ENCODE data around the gene PDSS2. TPM values are rescaled to one million over a fixed set of nuclear protein-coding genes. Genes with fewer than 3 reads are reported as not detected.

The PDSS2 gene
- total and polyA plus RNA-seq, 2 donors (not counting 1 experiment from before 2014, with no cell fraction given), result 16.9 to 17.0 TPM

DNA sequence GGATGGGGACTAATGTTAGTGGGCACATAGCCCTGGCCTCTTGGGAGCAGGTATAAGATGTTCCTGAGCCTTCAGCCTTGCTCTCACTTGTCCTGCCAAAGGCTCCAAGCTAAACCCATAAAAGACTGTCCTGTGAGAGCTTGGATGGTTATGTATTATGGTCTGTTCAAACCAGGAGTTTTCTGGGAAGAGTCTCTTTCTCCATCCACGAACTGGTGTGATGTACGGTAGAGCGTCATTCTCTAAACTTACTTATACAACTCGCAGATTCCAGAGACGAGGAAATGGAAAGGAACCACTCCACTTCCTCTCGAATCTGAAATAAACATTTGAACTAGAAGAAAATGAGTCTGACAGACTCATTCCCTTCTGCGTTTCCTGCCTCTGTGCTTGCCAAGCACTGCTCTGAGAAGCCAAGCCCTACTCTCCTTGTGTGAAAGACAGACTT lies 35.9 kb upstream of the PDSS2 start:
- peak overlapping the region; percentile 5 for H2AFZ ChIP-seq (ENCODE audit: insufficient read depth, low read depth, low read length, poor library complexity, severe bottlenecking)
- no peaks in the 10 kb centered on the region for H3K27me3 Mint-ChIP-seq
- H3K4me2 ChIP-seq (replicated peaks; ENCODE audit: low read depth, low read length, poor library complexity, severe bottlenecking), result no peak overlapping the region
- no peak overlapping the region for H3K4me3 Mint-ChIP-seq
- ChIA-PET CTCF (no interaction called here), POLR2A (no interaction called here)
- no peak overlapping the region for H3K9ac ChIP-seq (ENCODE audit: low read length)
- no peaks in the 10 kb centered on the region for H3K79me2 ChIP-seq (ENCODE audit: control insufficient read depth, insufficient read depth, low read length)
- TF ChIP-seq, protein P1, sequence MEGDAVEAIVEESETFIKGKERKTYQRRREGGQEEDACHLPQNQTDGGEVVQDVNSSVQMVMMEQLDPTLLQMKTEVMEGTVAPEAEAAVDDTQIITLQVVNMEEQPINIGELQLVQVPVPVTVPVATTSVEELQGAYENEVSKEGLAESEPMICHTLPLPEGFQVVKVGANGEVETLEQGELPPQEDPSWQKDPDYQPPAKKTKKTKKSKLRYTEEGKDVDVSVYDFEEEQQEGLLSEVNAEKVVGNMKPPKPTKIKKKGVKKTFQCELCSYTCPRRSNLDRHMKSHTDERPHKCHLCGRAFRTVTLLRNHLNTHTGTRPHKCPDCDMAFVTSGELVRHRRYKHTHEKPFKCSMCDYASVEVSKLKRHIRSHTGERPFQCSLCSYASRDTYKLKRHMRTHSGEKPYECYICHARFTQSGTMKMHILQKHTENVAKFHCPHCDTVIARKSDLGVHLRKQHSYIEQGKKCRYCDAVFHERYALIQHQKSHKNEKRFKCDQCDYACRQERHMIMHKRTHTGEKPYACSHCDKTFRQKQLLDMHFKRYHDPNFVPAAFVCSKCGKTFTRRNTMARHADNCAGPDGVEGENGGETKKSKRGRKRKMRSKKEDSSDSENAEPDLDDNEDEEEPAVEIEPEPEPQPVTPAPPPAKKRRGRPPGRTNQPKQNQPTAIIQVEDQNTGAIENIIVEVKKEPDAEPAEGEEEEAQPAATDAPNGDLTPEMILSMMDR (IDR thresholded peaks at IDR 0.05), result no peak
- TF ChIP-seq EZH2 (IDR thresholded peaks at IDR 0.05; ENCODE audit: borderline replicate concordance, insufficient read depth, low read depth, low read length, poor library complexity, severe bottlenecking), result no peak
- intact Hi-C loops (cut with micrococcal nuclease), result loop anchor here (10.0 kb wide), 1 partner anchor 350 kb away; no protein-coding TSS in a partner anchor
- H3K4me1 Mint-ChIP-seq, result peaks cover 17% of the 10 kb centered on the region
- no peak for ATAC-seq (ENCODE audit: low read depth)
- no peaks in the 10 kb centered on the region for H3K36me3 ChIP-seq (replicated peaks in 1 of 2; ENCODE audit: control extremely low read depth in 1 of 2, control insufficient read depth in 1 of 2, extremely low read depth in 1 of 2, insufficient read depth in 2 of 2, low read length in 1 of 2)
- H3K27ac Mint-ChIP-seq, result no peak overlapping the region
- H3K4me1 ChIP-seq (ENCODE audit: control insufficient read depth in 2 of 2, insufficient read depth in 2 of 2, low read length in 2 of 2), result peaks cover 15 to 23% of the 10 kb centered on the region in 2 donors
- H3K27me3 ChIP-seq (replicated peaks in 1 of 4; ENCODE audit: control extremely low read depth in 1 of 4, control insufficient read depth in 3 of 4, insufficient read depth in 4 of 4, low read length in 3 of 4), result peaks cover 5 to 41% (median 30%) of the 10 kb centered on the region in 4 experiments
- no peak overlapping the region for H3K4me3 ChIP-seq (ENCODE audit: control extremely low read depth in 1 of 5, extremely low read depth in 1 of 5, insufficient read depth in 1 of 5, low read depth in 2 of 5, low read length in 4 of 5)
- WGBS (ENCODE audit: insufficient coverage), result 30% methylated on average over 7 of the region's 7 CpGs
- no peak for DNase-seq
- no peak overlapping the region for H3K27ac ChIP-seq (ENCODE audit: low read length in 2 of 2)
- H3K9me3 ChIP-seq (ENCODE audit: control extremely low read depth in 1 of 3, control insufficient read depth in 2 of 3, insufficient read depth in 1 of 3, low read length in 2 of 3), result no peaks in the 10 kb centered on the region
- H4K20me1 ChIP-seq (ENCODE audit: control insufficient read depth, insufficient read depth, low read length, poor library complexity, severe bottlenecking), result no peaks in the 10 kb centered on the region
- no peaks in the 10 kb centered on the region for H3K9me3 Mint-ChIP-seq (ENCODE audit: insufficient read depth)

- WGBS (ENCODE audit: insufficient coverage), result 47% methylated on average over 8 of the region's 12 CpGs
- no peak for ATAC-seq (ENCODE audit: low read depth)
- CTCF ChIA-PET, result interaction anchor here (2.0 kb wide), 1 partner anchor 34 kb away, joined by 6 read pairs; the partner anchor contains the start of gene PDSS2
- Histone ChIP-seq H3K9ac (ENCODE audit: low read length) (no peak overlapping the region), H3K9me3 (ENCODE audit: control extremely low read depth in 1 of 3, control insufficient read depth in 2 of 3, insufficient read depth in 1 of 3, low read length in 2 of 3) (peaks cover 0 to 9% (median 0%) of the 10 kb centered on the region in 3 donors), H3K4me3 (ENCODE audit: control extremely low read depth in 1 of 5, extremely low read depth in 1 of 5, insufficient read depth in 1 of 5, low read depth in 2 of 5, low read length in 4 of 5) (no peak overlapping the region), H3K27me3 (replicated peaks in 1 of 4; ENCODE audit: control extremely low read depth in 1 of 4, control insufficient read depth in 3 of 4, insufficient read depth in 4 of 4, low read length in 3 of 4) (peaks cover 5 to 54% (median 34%) of the 10 kb centered on the region in 4 experiments), H4K20me1 (ENCODE audit: control insufficient read depth, insufficient read depth, low read length, poor library complexity, severe bottlenecking) (no peaks in the 10 kb centered on the region), H3K27ac (ENCODE audit: low read length in 2 of 2) (no peak overlapping the region), H3K4me1 (ENCODE audit: control insufficient read depth in 2 of 2, insufficient read depth in 2 of 2, low read length in 2 of 2) (peaks cover 26 to 33% of the 10 kb centered on the region in 2 donors), H3K36me3 (replicated peaks in 1 of 2; ENCODE audit: control extremely low read depth in 1 of 2, control insufficient read depth in 1 of 2, extremely low read depth in 1 of 2, insufficient read depth in 2 of 2, low read length in 1 of 2) (no peaks in the 10 kb centered on the region), H2AFZ (ENCODE audit: insufficient read depth, low read depth, low read length, poor library complexity, severe bottlenecking) (no peak overlapping the region), H3K79me2 (ENCODE audit: control insufficient read depth, insufficient read depth, low read length) (no peaks in the 10 kb centered on the region), H3K4me2 (replicated peaks; ENCODE audit: low read depth, low read length, poor library complexity, severe bottlenecking) (no peak overlapping the region)
- Mint-ChIP-seq H3K27ac (no peak overlapping the region), H3K4me3 (no peak overlapping the region), H3K27me3 (peaks cover 7% of the 10 kb centered on the region), H3K9me3 (ENCODE audit: insufficient read depth) (no peaks in the 10 kb centered on the region), H3K4me1 (peaks cover 25% of the 10 kb centered on the region)
- peak; percentile 19 for DNase-seq
- POLR2A ChIA-PET, result no interaction called here
- intact Hi-C loops (cut with micrococcal nuclease), result loop anchor here (5.0 to 10.0 kb wide), 2 partner anchors 139 to 351 kb away; no protein-coding TSS in a partner anchor
- no peak for TF ChIP-seq EZH2 (IDR thresholded peaks at IDR 0.05; ENCODE audit: borderline replicate concordance, insufficient read depth, low read depth, low read length, poor library complexity, severe bottlenecking)
- TF ChIP-seq, protein P1 (IDR thresholded peaks at IDR 0.05), result no peak
Measured at GRCh38 chr6:107493158-107494057, 34.0 kb upstream of the PDSS2 start.

All from B cell (primary cell).